ENCODE measurements around the gene PDS5A.
"Not testable (repeated sequence)": the region's sequence is repeated elsewhere in the genome, so short reads cannot be mapped to it uniquely, and the experiment has no call there.

PDS5A gene

DNA sequence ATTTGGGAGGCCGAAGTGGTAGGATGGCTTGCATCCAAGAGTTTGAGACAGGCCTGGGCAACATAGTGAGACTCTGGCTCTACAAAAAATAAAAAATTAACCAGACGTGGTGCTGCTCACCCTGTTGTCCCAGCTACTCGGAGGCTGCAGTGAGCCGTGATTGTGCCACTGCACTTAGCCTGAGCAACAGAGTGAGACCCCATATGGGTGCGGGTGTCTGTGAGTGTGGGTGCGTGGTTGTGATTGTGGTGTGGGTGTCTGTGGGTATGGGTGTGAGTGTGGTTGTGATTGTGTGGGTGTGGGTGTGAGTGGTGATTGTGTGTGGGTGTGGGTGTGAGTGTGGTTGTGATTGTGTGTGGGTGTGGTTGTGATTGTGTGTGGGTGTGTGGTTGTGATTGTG lies 165.2 kb downstream of the PDS5A start:
- no peak for TF ChIP-seq ZFX (IDR thresholded peaks at IDR 0.05; ENCODE audit: borderline replicate concordance)
- TF ChIP-seq, protein P1, sequence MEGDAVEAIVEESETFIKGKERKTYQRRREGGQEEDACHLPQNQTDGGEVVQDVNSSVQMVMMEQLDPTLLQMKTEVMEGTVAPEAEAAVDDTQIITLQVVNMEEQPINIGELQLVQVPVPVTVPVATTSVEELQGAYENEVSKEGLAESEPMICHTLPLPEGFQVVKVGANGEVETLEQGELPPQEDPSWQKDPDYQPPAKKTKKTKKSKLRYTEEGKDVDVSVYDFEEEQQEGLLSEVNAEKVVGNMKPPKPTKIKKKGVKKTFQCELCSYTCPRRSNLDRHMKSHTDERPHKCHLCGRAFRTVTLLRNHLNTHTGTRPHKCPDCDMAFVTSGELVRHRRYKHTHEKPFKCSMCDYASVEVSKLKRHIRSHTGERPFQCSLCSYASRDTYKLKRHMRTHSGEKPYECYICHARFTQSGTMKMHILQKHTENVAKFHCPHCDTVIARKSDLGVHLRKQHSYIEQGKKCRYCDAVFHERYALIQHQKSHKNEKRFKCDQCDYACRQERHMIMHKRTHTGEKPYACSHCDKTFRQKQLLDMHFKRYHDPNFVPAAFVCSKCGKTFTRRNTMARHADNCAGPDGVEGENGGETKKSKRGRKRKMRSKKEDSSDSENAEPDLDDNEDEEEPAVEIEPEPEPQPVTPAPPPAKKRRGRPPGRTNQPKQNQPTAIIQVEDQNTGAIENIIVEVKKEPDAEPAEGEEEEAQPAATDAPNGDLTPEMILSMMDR (IDR thresholded peaks at IDR 0.05), result no peak
- no peak overlapping the region for H3K27ac ChIP-seq

- no peak overlapping the region for H3K27ac ChIP-seq
- no peak for TF ChIP-seq ZFX (IDR thresholded peaks at IDR 0.05; ENCODE audit: borderline replicate concordance)
- TF ChIP-seq, protein P1 (IDR thresholded peaks at IDR 0.05), result no peak
Measured at GRCh38 chr4:39808231-39808749, 169.4 kb downstream of the PDS5A start.

DNA sequence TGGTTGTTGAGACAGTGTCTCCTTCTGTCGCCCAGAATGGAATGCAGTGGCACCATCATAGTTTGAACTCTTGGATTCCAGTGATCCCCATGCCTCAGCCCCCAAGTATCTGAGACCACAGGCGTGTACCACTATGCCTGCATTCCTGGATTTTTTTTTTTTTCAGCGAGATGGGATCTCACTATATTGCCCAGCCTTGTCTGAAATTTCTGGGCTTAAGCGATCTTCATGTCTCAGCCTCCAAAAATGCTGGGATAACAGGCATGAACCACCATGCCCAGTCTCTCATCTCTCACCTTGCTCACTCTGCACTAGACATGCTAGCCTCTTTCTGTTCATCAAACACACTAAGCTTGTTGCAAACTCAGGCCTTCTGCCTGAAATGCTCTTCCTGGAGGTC lies 175.7 kb downstream of the PDS5A start:
- TF ChIP-seq ZFX (IDR thresholded peaks at IDR 0.05; ENCODE audit: borderline replicate concordance), result no peak
- TF ChIP-seq, protein P1 (IDR thresholded peaks at IDR 0.05), result no peak
- no peak overlapping the region for H3K27ac ChIP-seq

- H3K27ac ChIP-seq, result not testable (repeated sequence)
Measured at GRCh38 chr4:39792976-39793375, 184.7 kb downstream of the PDS5A start.

DNA sequence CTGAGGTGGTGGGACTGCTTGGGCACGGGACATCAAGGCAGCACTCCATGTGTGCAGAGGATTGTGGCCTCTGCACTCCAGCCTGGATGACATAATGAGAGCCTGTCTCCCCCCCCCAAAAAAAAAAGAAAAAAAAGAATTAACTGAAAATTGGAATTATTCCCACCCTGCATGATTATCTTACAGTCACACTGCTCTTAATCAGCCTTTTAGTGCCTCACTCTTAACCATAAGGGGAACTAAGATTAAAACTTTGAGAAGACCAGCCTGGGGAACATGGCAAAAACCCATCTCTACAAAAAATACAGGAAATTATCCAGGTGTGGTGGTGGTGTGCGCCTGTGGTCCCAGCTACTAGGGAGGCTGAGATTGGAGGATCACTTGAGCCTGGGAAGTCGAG lies 185.2 kb downstream of the PDS5A start:
- H3K27ac ChIP-seq, result no peak overlapping the region
- no peak for TF ChIP-seq ZFX (IDR thresholded peaks at IDR 0.05; ENCODE audit: borderline replicate concordance)
- TF ChIP-seq, protein P1 (IDR thresholded peaks at IDR 0.05), result no peak

GRCh38 chr4:39792128-39792527 lies 185.6 kb downstream of the PDS5A start:
- TF ChIP-seq ZFX (IDR thresholded peaks at IDR 0.05; ENCODE audit: borderline replicate concordance), result no peak
- TF ChIP-seq, protein P1 (IDR thresholded peaks at IDR 0.05), result no peak
- H3K27ac ChIP-seq, result no peak overlapping the region

DNA sequence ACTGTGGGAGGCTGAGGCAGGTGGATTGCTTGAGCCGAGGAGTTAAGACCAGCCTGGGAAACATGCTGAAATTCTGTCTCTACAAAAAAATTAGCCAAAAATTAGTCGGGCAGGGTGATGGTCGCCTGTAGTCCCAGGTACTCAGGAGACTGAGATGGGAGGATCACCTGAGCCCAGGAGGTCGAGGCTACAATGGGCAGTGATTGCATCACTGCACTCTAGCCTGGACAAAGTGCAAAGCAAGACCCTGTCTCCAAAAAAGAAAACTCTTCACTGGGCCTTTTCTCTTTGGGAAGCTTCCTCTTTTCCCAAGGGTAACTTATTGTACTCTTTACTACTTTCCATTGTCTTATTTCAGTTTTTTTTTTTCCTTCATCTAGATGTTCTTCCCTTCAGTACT lies 190.9 kb downstream of the PDS5A start:
- no peak overlapping the region for H3K27ac ChIP-seq
- TF ChIP-seq, protein P1 (IDR thresholded peaks at IDR 0.05), result no peak
- TF ChIP-seq ZFX (IDR thresholded peaks at IDR 0.05; ENCODE audit: borderline replicate concordance), result no peak

DNA sequence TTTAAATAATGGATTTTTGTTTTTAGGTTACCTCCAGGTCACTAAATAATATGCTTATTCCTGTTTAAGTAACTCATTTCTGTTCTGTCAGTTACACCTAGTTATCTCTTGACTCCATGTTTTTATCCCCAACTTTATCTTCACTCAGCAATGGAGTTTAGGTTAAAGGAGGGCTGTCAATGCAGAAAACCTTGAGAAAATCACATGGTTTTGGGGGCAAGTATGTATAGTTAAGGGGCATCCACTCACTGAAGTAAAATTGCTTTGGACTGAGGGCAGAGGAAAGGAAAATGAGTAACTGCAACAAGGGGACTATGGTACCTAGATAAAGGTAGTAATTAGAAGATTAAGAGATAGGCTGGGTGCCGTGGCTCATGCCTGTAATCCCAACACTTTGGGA lies 192.6 kb downstream of the PDS5A start:
- H3K27ac ChIP-seq, result no peak overlapping the region

DNA sequence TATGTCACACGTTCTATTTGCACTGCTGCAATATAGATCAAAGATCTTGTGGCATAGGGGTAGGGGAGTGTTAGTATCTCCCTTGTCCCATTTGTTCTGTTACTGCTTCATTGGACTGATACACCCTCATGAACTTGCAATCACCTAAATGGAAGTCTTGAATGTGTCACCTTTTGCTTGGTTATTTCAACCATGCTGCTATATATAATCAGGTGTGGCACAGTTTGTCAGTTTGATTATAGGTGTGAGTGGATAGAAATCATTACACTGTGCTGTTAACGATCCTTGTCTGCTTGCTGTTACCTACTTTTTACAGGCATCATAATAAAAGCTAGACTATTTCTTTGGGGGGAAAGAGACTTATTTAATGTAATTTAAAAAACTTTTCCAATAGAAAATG lies 195.7 kb downstream of the PDS5A start:
- not testable (repeated sequence) for H3K27ac ChIP-seq

More for the DNA sequence above, 192.6 kb downstream of the PDS5A start:
- TF ChIP-seq ZFX (IDR thresholded peaks at IDR 0.05; ENCODE audit: borderline replicate concordance), result no peak
- TF ChIP-seq, protein P1 (IDR thresholded peaks at IDR 0.05), result no peak
